ENCODE measurements around the gene VAMP8. TPM values are rescaled to one million over a fixed set of nuclear protein-coding genes. Genes with fewer than 3 reads are reported as not detected.
A peak's percentile ranks its signal among the peaks of the same experiment; 100 is the strongest.

The VAMP8 gene
- polyA plus RNA-seq, 2 of the 4 experiments (the other 2 are of a cell fraction) = 18.5 to 41.1 TPM

DNA sequence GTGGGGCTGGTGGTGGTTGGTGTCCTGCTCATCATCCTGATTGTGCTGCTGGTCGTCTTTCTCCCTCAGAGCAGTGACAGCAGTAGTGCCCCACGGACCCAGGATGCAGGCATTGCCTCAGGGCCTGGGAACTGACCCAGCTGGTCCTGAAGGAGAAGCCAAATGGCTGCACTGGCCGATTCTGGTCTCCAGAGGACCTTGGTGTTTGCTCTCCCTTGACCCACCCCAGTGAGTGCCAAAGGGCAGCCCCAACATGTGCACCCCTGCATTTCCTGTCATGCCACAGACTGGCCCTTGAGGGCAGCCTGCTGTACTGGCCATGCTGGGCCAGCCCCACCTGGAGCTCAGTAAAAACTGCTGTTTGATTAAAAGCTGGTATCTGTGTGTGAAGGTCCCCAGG is 15.6 kb downstream of the VAMP8 start:
- 30% methylated on average over 3 of the region's 3 CpGs for WGBS (ENCODE audit: missing lambda C conversion rate)
- CTCF ChIA-PET = interaction anchor here (1.0 to 2.5 kb wide), 4 partner anchors 8 to 202 kb away, joined by 3 to 8 read pairs (median 3); no protein-coding TSS in a partner anchor
- ATAC-seq (no peak), DNase-seq (ENCODE audit: low read depth in 1 of 2, low spot score in 1 of 2) (no peak), FAIRE-seq (no peak)
- H3K4me1 ChIP-seq = peaks cover 15% of the 10 kb centered on the region
- POLR2A ChIA-PET = interaction anchor here (0.8 to 1.2 kb wide), 3 partner anchors 19 to 175 kb away, joined by 3 to 4 read pairs (median 3); partner anchors contain the start of genes C2orf68, MAT2A and SH2D6
- H3K27ac ChIP-seq = no peak overlapping the region
- TF ChIP-seq, protein P1, sequence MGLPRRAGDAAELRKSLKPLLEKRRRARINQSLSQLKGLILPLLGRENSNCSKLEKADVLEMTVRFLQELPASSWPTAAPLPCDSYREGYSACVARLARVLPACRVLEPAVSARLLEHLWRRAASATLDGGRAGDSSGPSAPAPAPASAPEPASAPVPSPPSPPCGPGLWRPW (IDR thresholded peaks at IDR 0.05) = no peak
- TF ChIP-seq CBX2 (IDR thresholded peaks at IDR 0.05; ENCODE audit: borderline replicate concordance, low read depth) (no peak), GATA3 (IDR thresholded peaks at IDR 0.05; ENCODE audit: borderline replicate concordance) (no peak), TP53 (CRISPR knock-in tag; IDR thresholded peaks at IDR 0.05) (no peak)
- no peaks in the 10 kb centered on the region for H3K9me3 ChIP-seq
- no peak overlapping the region for H3K4me3 ChIP-seq
- H3K4me2 ChIP-seq = no peak overlapping the region

- FAIRE-seq = no peak
- CTCF ChIA-PET = interaction anchor here (0.7 to 3.0 kb wide), 9 partner anchors 10 to 255 kb away, joined by 3 to 9 read pairs (median 3); no protein-coding TSS in a partner anchor
- peak overlapping the region; percentile 81 to 87 for H3K27ac ChIP-seq
- H3K4me3 ChIP-seq = peak overlapping the region; percentile 71
- POLR2A ChIA-PET = interaction anchor here (0.6 to 2.6 kb wide), 20 partner anchors 8 to 267 kb away, joined by 3 to 23 read pairs (median 4); partner anchors contain the start of genes C2orf68, GGCX, MAT2A and SH2D6
- 32% methylated on average over 13 of the region's 13 CpGs for WGBS (ENCODE audit: missing lambda C conversion rate)
- DNase-seq (ENCODE audit: low read depth in 1 of 2, low spot score in 1 of 2) = no peak
- peaks cover 15% of the 10 kb centered on the region for H3K4me1 ChIP-seq
- no peaks in the 10 kb centered on the region for H3K9me3 ChIP-seq
- peak overlapping the region; percentile 91 for H3K4me2 ChIP-seq
- peak; percentile 3 to 6; a peak in 4 of 6 replicates for ATAC-seq
- TF ChIP-seq RAD21 (conservative IDR thresholded peaks at IDR 0.05 in 1 of 2, IDR thresholded peaks at IDR 0.05 in 1 of 2) (no peak), PHF8 (IDR thresholded peaks at IDR 0.05; ENCODE audit: borderline replicate concordance, low read depth) (peak; percentile 61; the same call in 1 of the 2 replicates)
Observed at GRCh38 chr2:85594715-85595300, 17.4 kb downstream of the VAMP8 start.

DNA sequence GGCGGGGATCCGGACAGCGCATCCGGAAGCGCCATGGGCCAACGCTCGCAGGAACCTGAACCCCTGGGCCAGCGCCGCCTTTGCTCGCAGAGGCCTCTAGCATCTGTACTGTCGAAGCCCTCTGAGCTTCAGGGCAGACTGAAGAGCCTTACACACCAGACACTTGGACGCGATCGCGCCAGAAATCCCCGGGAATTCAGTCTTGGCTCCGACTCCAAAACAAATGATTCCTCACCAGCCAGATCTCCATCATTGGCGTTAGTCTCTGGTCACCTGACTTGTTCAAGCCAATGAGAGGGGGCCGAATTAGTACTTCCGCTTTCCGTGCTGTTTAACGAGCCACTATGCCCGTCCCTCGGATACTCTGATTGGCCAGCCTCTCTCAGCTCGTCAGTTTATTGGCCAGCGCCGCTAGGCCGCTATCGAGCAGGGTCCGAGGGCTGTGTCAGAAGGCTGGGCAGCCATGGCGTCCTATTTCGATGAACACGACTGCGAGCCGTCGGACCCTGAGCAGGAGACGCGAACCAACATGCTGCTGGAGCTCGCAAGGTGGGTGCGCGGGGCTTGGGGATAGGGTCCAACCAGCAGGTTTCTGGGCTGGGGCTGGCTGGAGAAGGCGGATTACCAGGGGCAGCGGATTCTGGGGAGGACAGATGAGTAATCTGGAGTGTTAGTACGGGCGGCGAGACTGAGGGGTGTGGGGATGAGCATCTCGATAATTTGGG is 18.1 kb downstream of the VAMP8 start, which contains the start of gene RNF181:
TSS of gene RNF181 (plus strand) at position 445 of the 725 bp plus-strand sequence. CDS start at position 464, 19 bp downstream.
- CTCF ChIA-PET = interaction anchor here (0.9 to 3.0 kb wide), 9 partner anchors 8 to 255 kb away, joined by 3 to 9 read pairs (median 4); no protein-coding TSS in a partner anchor
- peak within 1 kb of the TSS; percentile 82 to 91 for H3K27ac ChIP-seq
- peaks cover 15% of the 10 kb centered on the region for H3K4me1 ChIP-seq
- no peaks in the 10 kb centered on the region for H3K9me3 ChIP-seq
- WGBS (ENCODE audit: missing lambda C conversion rate) = 1% methylated on average over 46 of the region's 47 CpGs
- H3K4me2 ChIP-seq = peak within 1 kb of the TSS; percentile 91
- peak within 1 kb of the TSS; percentile 71 for H3K4me3 ChIP-seq
- POLR2A ChIA-PET = interaction anchor here (0.6 to 2.6 kb wide), 21 partner anchors 8 to 268 kb away, joined by 3 to 23 read pairs (median 5); partner anchors contain the start of genes C2orf68, GGCX, MAT2A and SH2D6
- DNase-seq (ENCODE audit: low read depth in 1 of 2, low spot score in 1 of 2) = peak; percentile 99 to 100
- FAIRE-seq = peak; percentile 98
- peak; percentile 95 to 99 for ATAC-seq
- TF ChIP-seq HOXB5 (CRISPR knock-in tag; IDR thresholded peaks at IDR 0.05) (no peak; the same call in 1 of the 2 replicates), ZFP36 (IDR thresholded peaks at IDR 0.05; ENCODE audit: borderline replicate concordance, partially characterized antibody) (no peak), RAD21 (conservative IDR thresholded peaks at IDR 0.05 in 1 of 2, IDR thresholded peaks at IDR 0.05 in 1 of 2) (no peak), FOSL2 (IDR thresholded peaks at IDR 0.05) (no peak), FOSL2 (CRISPR knock-in tag; IDR thresholded peaks at IDR 0.05) (0 out of 2 replicates have a peak, but pooled peaks have one; percentile 5), HOXB13 (CRISPR knock-in tag; IDR thresholded peaks at IDR 0.05; ENCODE audit: low read depth) (peak; percentile 71; the same call in 1 of the 2 replicates), POLR2AphosphoS2 (conservative IDR thresholded peaks at IDR 0.05; ENCODE audit: low read length) (no peak), MYC (IDR thresholded peaks at IDR 0.05; ENCODE audit: borderline replicate concordance, low read length) (0 out of 2 replicates have a peak, but pooled peaks have one; percentile 16), GATA3 (IDR thresholded peaks at IDR 0.05; ENCODE audit: borderline replicate concordance) (no peak; the same call in 1 of the 2 replicates), JUN (IDR thresholded peaks at IDR 0.05) (peak in 1 of 2 experiments; percentile 74; a peak in 3 of 5 replicates), ESRRA (IDR thresholded peaks at IDR 0.05; ENCODE audit: borderline replicate concordance, low read length) (no peak), EHF (CRISPR knock-in tag; IDR thresholded peaks at IDR 0.05) (no peak), TP53 (CRISPR knock-in tag; IDR thresholded peaks at IDR 0.05) (no peak), KDM5A (IDR thresholded peaks at IDR 0.05) (peak; percentile 71), PHF8 (IDR thresholded peaks at IDR 0.05; ENCODE audit: borderline replicate concordance, low read depth) (peak; percentile 52), POLR2A (IDR thresholded peaks at IDR 0.05; ENCODE audit: low read length) (peak; percentile 86)
- TF ChIP-seq, protein P2, sequence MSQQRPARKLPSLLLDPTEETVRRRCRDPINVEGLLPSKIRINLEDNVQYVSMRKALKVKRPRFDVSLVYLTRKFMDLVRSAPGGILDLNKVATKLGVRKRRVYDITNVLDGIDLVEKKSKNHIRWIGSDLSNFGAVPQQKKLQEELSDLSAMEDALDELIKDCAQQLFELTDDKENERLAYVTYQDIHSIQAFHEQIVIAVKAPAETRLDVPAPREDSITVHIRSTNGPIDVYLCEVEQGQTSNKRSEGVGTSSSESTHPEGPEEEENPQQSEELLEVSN (IDR thresholded peaks at IDR 0.05; ENCODE audit: borderline replicate concordance, low read depth) = 0 out of 2 replicates have a peak, but pooled peaks have one; percentile 16
- TF ChIP-seq, protein P3, sequence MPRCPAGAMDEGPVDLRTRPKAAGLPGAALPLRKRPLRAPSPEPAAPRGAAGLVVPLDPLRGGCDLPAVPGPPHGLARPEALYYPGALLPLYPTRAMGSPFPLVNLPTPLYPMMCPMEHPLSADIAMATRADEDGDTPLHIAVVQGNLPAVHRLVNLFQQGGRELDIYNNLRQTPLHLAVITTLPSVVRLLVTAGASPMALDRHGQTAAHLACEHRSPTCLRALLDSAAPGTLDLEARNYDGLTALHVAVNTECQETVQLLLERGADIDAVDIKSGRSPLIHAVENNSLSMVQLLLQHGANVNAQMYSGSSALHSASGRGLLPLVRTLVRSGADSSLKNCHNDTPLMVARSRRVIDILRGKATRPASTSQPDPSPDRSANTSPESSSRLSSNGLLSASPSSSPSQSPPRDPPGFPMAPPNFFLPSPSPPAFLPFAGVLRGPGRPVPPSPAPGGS (IDR thresholded peaks at IDR 0.05) = peak; percentile 77; the same call in 1 of the 3 replicates
- TF ChIP-seq, protein P4, sequence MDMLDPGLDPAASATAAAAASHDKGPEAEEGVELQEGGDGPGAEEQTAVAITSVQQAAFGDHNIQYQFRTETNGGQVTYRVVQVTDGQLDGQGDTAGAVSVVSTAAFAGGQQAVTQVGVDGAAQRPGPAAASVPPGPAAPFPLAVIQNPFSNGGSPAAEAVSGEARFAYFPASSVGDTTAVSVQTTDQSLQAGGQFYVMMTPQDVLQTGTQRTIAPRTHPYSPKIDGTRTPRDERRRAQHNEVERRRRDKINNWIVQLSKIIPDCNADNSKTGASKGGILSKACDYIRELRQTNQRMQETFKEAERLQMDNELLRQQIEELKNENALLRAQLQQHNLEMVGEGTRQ (IDR thresholded peaks at IDR 0.05) = peak; percentile 91
- TF ChIP-seq, protein P5, sequence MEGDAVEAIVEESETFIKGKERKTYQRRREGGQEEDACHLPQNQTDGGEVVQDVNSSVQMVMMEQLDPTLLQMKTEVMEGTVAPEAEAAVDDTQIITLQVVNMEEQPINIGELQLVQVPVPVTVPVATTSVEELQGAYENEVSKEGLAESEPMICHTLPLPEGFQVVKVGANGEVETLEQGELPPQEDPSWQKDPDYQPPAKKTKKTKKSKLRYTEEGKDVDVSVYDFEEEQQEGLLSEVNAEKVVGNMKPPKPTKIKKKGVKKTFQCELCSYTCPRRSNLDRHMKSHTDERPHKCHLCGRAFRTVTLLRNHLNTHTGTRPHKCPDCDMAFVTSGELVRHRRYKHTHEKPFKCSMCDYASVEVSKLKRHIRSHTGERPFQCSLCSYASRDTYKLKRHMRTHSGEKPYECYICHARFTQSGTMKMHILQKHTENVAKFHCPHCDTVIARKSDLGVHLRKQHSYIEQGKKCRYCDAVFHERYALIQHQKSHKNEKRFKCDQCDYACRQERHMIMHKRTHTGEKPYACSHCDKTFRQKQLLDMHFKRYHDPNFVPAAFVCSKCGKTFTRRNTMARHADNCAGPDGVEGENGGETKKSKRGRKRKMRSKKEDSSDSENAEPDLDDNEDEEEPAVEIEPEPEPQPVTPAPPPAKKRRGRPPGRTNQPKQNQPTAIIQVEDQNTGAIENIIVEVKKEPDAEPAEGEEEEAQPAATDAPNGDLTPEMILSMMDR (IDR thresholded peaks at IDR 0.05) = no peak

Data from A549 (cell line).